ENCODE results near the gene SEC16A.

Gene SEC16A

DNA sequence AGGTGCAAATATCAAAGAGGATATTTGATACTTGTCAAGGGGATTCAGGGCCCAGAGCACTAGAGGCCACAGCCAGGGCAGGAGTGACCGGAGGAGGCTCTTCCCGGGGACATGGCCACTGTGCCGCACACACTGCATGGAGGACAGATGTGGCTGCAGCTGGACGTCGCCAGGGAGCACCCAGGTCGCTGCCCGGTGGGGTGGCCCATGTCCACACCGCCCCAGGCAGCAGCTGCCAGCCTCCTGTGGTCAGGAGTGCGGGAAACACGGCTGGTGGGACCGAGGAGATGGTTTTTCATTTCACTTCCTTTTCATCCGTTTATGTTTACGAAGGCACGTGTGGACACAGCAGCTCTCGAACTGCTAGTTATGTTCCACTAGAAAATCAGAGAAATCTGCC lies 15.1 kb downstream of the SEC16A start:
- TF ChIP-seq, protein P1, sequence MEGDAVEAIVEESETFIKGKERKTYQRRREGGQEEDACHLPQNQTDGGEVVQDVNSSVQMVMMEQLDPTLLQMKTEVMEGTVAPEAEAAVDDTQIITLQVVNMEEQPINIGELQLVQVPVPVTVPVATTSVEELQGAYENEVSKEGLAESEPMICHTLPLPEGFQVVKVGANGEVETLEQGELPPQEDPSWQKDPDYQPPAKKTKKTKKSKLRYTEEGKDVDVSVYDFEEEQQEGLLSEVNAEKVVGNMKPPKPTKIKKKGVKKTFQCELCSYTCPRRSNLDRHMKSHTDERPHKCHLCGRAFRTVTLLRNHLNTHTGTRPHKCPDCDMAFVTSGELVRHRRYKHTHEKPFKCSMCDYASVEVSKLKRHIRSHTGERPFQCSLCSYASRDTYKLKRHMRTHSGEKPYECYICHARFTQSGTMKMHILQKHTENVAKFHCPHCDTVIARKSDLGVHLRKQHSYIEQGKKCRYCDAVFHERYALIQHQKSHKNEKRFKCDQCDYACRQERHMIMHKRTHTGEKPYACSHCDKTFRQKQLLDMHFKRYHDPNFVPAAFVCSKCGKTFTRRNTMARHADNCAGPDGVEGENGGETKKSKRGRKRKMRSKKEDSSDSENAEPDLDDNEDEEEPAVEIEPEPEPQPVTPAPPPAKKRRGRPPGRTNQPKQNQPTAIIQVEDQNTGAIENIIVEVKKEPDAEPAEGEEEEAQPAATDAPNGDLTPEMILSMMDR (IDR thresholded peaks at IDR 0.05; ENCODE audit: low read depth, low read length), result no peak
- H3K36me3 ChIP-seq, result peaks cover 99% of the 10 kb centered on the region
- H3K27ac ChIP-seq, result no peak overlapping the region
- DNase-seq, result no peak
- H3K4me3 ChIP-seq (ENCODE audit: low read depth, low read length), result no peak overlapping the region
- H3K27me3 ChIP-seq (ENCODE audit: insufficient read depth, low read depth, severe bottlenecking), result no peaks in the 10 kb centered on the region
- no peaks in the 10 kb centered on the region for H3K9me3 ChIP-seq (ENCODE audit: severe bottlenecking)

DNA sequence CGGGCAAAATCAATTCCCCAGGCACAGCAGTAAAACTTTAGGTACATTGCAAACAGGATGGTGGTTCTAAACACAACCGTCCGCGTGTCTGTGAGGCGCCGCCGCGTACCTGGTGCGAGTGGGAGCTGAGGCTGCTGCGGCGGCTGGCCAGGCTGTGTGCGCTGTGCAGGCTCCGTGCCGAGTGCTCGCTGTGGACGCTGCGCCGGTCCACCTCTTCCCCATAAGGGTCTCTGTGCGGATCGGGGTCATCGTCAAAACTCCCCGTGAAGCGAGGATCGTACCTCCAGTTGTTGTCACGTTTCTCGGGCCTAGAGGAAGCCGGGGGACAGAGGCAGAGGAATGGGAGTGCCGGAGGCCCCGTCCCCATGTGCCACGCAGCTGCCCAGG lies 16.7 kb downstream of the SEC16A start:
- Histone ChIP-seq H3K36me3 (peaks cover 96% of the 10 kb centered on the region), H3K27ac (no peak overlapping the region), H3K4me3 (ENCODE audit: low read depth, low read length) (no peak overlapping the region), H3K27me3 (ENCODE audit: insufficient read depth, low read depth, severe bottlenecking) (no peaks in the 10 kb centered on the region), H3K9me3 (ENCODE audit: severe bottlenecking) (no peaks in the 10 kb centered on the region)
- TF ChIP-seq, protein P1 (IDR thresholded peaks at IDR 0.05; ENCODE audit: low read depth, low read length), result no peak
- DNase-seq, result no peak

DNA sequence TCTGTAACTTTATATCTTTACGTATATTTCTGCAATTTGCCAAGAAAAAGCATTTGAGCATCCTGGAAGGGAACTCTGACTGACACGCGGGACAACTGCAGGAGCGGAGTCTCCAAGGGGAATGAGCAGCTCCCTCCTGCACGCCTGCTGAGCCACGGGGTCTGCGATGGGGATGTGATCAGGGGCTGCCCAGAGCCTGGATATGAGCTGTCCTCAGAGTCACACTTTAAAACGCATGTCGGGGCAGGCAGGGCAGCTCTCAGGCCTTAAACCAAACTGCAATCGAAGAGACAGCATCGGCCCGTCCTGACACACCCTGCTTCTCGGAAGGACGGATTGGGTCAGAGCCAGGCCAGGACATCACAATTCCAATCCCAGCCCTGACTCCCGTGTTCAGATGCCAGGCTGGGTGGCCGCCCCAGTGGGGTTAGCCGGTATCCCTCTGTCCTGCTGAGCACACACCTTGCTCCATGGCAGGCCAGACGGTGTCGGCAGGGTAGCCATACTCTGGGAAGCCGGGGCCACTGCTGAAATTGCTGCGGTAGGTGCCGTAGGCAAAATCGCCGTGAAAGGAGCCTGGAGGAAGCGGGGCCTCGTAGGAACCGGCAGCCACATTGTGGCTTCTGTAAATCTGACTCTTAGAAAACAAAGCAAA lies 17.2 kb downstream of the SEC16A start:
- TF ChIP-seq, protein P1 (IDR thresholded peaks at IDR 0.05; ENCODE audit: low read depth, low read length), result no peak
- Histone ChIP-seq H3K27ac (no peak overlapping the region), H3K9me3 (ENCODE audit: severe bottlenecking) (no peaks in the 10 kb centered on the region), H3K36me3 (peaks cover 96% of the 10 kb centered on the region), H3K4me3 (ENCODE audit: low read depth, low read length) (no peak overlapping the region), H3K27me3 (ENCODE audit: insufficient read depth, low read depth, severe bottlenecking) (no peaks in the 10 kb centered on the region)
- no peak for DNase-seq

DNA sequence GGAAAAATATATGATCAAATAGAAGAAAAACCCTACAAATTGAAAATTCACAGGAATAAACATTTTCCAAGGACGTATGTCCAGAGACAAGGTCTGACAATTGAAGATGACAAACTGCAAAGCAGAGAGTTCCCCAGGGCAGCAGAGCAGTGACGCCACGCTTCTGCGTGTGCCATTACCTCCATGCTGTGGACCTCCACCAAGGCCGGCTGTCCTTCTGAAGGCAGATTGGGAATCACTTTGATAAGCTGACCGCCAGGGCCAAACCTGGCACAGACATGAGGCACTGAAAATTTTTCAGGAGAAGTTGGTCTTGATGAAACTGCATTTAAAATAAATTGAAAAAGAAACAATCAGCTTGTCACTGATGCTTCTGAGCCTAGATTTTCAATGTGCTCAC lies 18.6 kb downstream of the SEC16A start:
- TF ChIP-seq, protein P1 (IDR thresholded peaks at IDR 0.05; ENCODE audit: low read depth, low read length), result no peak
- Histone ChIP-seq H3K36me3 (peaks cover 96% of the 10 kb centered on the region), H3K27ac (no peak overlapping the region), H3K9me3 (ENCODE audit: severe bottlenecking) (no peaks in the 10 kb centered on the region), H3K27me3 (ENCODE audit: insufficient read depth, low read depth, severe bottlenecking) (no peaks in the 10 kb centered on the region), H3K4me3 (ENCODE audit: low read depth, low read length) (no peak overlapping the region)
- no peak for DNase-seq

DNA sequence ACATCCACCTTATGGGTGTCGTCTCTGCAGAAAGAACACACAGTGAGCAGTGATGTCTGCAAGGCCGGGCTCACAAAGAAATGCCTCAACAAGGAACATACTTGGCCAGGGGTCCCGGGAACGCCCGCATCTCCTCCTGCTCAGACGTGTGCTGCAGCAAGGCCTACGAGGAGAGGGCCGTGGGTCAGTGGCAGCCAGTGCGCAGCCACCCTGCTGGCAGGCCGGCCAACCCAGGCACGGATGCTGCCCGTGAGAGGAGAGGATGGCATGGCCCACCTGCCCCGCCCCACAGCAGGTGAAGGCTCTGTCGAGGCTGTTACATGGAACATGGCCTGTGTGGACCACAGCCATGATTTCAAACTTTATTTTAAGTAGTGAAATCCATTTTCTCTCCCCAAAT lies 19.3 kb downstream of the SEC16A start:
- TF ChIP-seq, protein P1 (IDR thresholded peaks at IDR 0.05; ENCODE audit: low read depth, low read length), result no peak
- Histone ChIP-seq H3K36me3 (peaks cover 96% of the 10 kb centered on the region), H3K4me3 (ENCODE audit: low read depth, low read length) (no peak overlapping the region), H3K27ac (no peak overlapping the region), H3K27me3 (ENCODE audit: insufficient read depth, low read depth, severe bottlenecking) (no peaks in the 10 kb centered on the region), H3K9me3 (ENCODE audit: severe bottlenecking) (no peaks in the 10 kb centered on the region)
- no peak for DNase-seq

DNA sequence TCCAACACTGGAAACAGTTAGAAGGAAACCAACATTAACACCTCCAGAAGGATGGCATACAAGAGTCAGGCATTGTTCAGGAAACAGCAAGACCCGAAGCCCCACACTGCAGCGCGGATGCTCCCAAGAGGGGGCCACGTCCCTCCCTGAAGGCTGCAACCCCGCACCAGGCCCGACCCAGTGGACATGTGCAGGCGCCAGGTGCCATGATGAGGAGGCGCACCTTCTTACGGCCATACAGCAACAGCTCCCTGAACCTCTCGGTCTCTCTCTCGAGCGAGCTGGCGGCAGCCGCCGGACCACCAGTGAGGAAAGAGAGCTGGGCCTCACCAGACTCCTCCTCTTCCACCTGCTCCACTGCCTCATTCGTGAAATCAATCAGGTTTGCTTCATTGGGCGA lies 20.2 kb downstream of the SEC16A start:
- Histone ChIP-seq H3K27me3 (ENCODE audit: insufficient read depth, low read depth, severe bottlenecking) (no peaks in the 10 kb centered on the region), H3K27ac (no peak overlapping the region), H3K9me3 (ENCODE audit: severe bottlenecking) (no peaks in the 10 kb centered on the region), H3K36me3 (peaks cover 96% of the 10 kb centered on the region), H3K4me3 (ENCODE audit: low read depth, low read length) (no peak overlapping the region)
- DNase-seq, result no peak
- TF ChIP-seq, protein P1 (IDR thresholded peaks at IDR 0.05; ENCODE audit: low read depth, low read length), result no peak

Data from WERI-Rb-1 (cell line).